Lung (tissue), 12 donors: ENCODE measurements around the gene KRT6B. TPM values are rescaled to one million over a fixed set of nuclear protein-coding genes. Genes with fewer than 3 reads are reported as not detected.

Experiments used
- ATAC-seq: fragments of 200-7000 bp; cut with Tn5 transposase; one replicate; pipeline ENCODE4 v1.9.1; 2020; ENCODE audit warnings: moderate number of reproducible peaks; ENCODE audit not compliant: insufficient read depth, low FRiP score
- DNase-seq, 3 donors: peaks; one replicate each; pipeline ENCODE4 v3.0.0-alpha.2; 2013 to 2017
- H3K27ac ChIP-seq, 2 donors: one replicate each; pipeline ENCODE4 v1.5.1; 2013; ENCODE audit warnings: mild to moderate bottlenecking in 2 of 2, moderate library complexity in 2 of 2, control low read depth in 1 of 2, inconsistent platforms in 1 of 2, low read depth in 1 of 2, low read length in 1 of 2
- H3K27me3 ChIP-seq, 3 donors: one replicate each; pipeline ENCODE4 v1.5.1; 2013; ENCODE audit warnings: low read length in 2 of 3; ENCODE audit not compliant: control insufficient read depth in 3 of 3, insufficient read depth in 3 of 3
- H3K36me3 ChIP-seq, 4 donors: one replicate each; pipeline ENCODE4 v1.5.1; 2013; ENCODE audit warnings: low read length in 4 of 4, mild to moderate bottlenecking in 1 of 4, moderate library complexity in 1 of 4; ENCODE audit not compliant: control insufficient read depth in 4 of 4, insufficient read depth in 4 of 4
- H3K4me1 ChIP-seq, 5 donors: one replicate each; pipeline ENCODE4 v1.5.1; 2013; ENCODE audit warnings: low read length in 5 of 5, mild to moderate bottlenecking in 2 of 5, moderate library complexity in 1 of 5; ENCODE audit not compliant: control insufficient read depth in 5 of 5, insufficient read depth in 5 of 5
- H3K4me3 ChIP-seq: one replicate; pipeline ENCODE4 v1.5.1; 2013; ENCODE audit warnings: mild to moderate bottlenecking, control low read depth, moderate library complexity
- H3K9ac ChIP-seq, 2 donors: one replicate each; pipeline ENCODE4 v1.5.1; 2013; ENCODE audit warnings: low read length in 2 of 2, control low read depth in 1 of 2; ENCODE audit not compliant: insufficient read depth in 1 of 2
- H3K9me3 ChIP-seq, 4 donors: one replicate each; pipeline ENCODE4 v1.5.1; 2013; ENCODE audit warnings: low read length in 3 of 4, mild to moderate bottlenecking in 1 of 4, moderate library complexity in 1 of 4; ENCODE audit not compliant: control insufficient read depth in 4 of 4, insufficient read depth in 3 of 4
- WGBS, 2 donors: extraction: QIAGEN DNeasy Blood & Tissue Kit; methylation state at CpG; one replicate each; pipeline ENCODE4 v1.1.7; 2013; 5-methylcytosine and 5-hydroxymethylcytosine counted together
- polyA plus RNA-seq, 2 donors: library from polyadenylated mRNA; stranded (reverse); fragments of 200-250 nt; gene quantifications; one replicate each; pipeline ENCODE4 v1.2.1, GENCODE V29; 2013
- total RNA-seq, 2 donors: library from RNA; depleted of rRNA in 1 of 2; stranded (reverse); fragments of >200 nt in 1 of 2; gene quantifications; one replicate each; pipeline ENCODE4 v1.2.1, GENCODE V29; 2014 to 2021
- TF ChIP-seq, protein P1 (sequence below): IDR thresholded peaks from 2 replicates; pipeline ENCODE4 v1.5.1; 2012; ENCODE audit warnings: mild to moderate bottlenecking; ENCODE audit errors: control extremely low read depth, extremely low read depth
- donor health status: control.
- donor health status: control.
- donor health status: Bipolar disorder and iron deficiency.
- donor health status: healthy.
- donor health status: DM: yes; HTN: yes; CAD: no.

KRT6B gene
- total and polyA plus RNA-seq, 4 donors, result 0.06 to 0.63 (median 0.25) TPM; not detected in 1

DNA sequence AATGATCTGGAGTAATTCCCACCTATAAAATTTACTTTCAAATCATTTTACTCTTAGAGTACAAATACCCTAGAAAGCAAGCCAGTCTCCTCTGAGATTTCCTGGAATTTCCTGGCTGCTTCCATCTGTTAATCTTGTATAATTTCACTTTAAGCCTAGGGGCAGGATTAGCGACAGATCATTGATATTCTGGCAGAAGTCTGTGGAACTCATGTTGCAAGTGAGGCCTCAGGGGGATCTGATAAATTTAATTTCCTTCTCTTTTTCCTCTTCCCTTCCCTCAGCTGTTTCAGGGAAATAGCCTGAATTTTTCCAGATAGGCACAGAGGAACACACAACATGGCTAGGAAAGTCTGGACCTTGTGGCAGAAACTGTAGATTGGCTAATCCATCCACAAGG lies 47.0 kb upstream of the KRT6B start:
- DNase-seq (no peak), ATAC-seq (no peak)
- H3K27me3 ChIP-seq, result peaks cover 0 to 4% (median 0%) of the 10 kb centered on the region in 3 donors
- H3K27ac ChIP-seq, result no peak overlapping the region
- TF ChIP-seq, protein P1, sequence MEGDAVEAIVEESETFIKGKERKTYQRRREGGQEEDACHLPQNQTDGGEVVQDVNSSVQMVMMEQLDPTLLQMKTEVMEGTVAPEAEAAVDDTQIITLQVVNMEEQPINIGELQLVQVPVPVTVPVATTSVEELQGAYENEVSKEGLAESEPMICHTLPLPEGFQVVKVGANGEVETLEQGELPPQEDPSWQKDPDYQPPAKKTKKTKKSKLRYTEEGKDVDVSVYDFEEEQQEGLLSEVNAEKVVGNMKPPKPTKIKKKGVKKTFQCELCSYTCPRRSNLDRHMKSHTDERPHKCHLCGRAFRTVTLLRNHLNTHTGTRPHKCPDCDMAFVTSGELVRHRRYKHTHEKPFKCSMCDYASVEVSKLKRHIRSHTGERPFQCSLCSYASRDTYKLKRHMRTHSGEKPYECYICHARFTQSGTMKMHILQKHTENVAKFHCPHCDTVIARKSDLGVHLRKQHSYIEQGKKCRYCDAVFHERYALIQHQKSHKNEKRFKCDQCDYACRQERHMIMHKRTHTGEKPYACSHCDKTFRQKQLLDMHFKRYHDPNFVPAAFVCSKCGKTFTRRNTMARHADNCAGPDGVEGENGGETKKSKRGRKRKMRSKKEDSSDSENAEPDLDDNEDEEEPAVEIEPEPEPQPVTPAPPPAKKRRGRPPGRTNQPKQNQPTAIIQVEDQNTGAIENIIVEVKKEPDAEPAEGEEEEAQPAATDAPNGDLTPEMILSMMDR, result no peak
- no peaks in the 10 kb centered on the region for H3K36me3 ChIP-seq
- H3K9me3 ChIP-seq, result no peaks in the 10 kb centered on the region
- no peak overlapping the region for H3K4me3 ChIP-seq
- H3K9ac ChIP-seq, result no peak overlapping the region
- no peaks in the 10 kb centered on the region for H3K4me1 ChIP-seq
- WGBS, 2 donors, result 71 to 78% methylated on average over 1 of the region's 1 CpG

DNA sequence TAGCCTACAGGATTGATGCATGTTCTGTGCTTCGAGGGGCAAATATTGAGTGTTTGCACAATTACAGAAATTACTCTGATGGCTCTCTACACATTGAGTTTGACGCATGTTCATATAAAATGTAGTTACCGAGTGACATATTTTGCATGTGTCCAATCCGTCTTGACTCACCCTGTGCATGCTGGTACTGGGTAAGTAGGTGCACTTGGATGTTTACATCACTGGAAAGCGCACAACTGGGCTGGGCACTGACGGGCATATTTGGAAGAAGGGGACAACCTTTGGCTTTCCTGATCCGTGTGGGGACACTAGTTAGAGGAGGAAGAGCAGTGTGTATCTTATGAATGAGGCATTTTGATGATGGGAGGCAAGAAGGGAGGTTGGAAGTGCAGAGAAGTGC lies 46.0 kb upstream of the KRT6B start:
- H3K27ac ChIP-seq, result no peak overlapping the region
- ATAC-seq (no peak), DNase-seq (no peak)
- H3K9ac ChIP-seq, result no peak overlapping the region
- H3K4me3 ChIP-seq, result no peak overlapping the region
- WGBS, 2 donors, result 79 to 91% methylated on average over 7 of the region's 7 CpGs
- H3K36me3 ChIP-seq, result no peaks in the 10 kb centered on the region
- no peaks in the 10 kb centered on the region for H3K9me3 ChIP-seq
- TF ChIP-seq, protein P1, result no peak
- peaks cover 0 to 3% (median 0%) of the 10 kb centered on the region in 5 donors for H3K4me1 ChIP-seq
- peaks cover 0 to 8% (median 0%) of the 10 kb centered on the region in 3 donors for H3K27me3 ChIP-seq

DNA sequence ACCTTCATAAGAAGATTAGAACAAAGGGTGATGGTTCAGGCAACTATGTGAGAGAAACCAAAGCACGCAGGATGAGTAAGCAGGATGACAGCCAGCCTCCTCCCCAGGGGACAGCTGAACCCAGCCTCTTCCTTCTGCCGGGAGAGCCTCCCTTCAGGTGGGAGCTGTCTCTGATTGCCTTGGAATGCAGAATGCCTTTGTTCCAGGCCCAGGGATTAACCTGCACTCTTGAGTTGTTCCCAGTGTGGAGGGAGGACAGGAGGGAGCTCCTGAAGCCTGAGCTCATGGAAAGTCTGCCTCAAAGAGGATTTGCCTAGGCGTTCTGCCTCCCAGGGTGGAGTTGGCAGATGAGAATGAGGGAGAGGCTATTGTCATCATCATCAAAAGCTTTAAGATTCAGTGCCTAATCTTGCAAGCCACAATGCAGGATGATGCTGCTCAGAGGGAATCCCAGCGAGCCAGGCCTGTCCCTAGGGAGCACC lies 44.7 kb upstream of the KRT6B start:
- H3K4me3 ChIP-seq, result no peak overlapping the region
- no peaks in the 10 kb centered on the region for H3K9me3 ChIP-seq
- H3K36me3 ChIP-seq, result no peaks in the 10 kb centered on the region
- 73 to 93% methylated on average over 4 of the region's 4 CpGs for WGBS, 2 donors
- no peak overlapping the region for H3K27ac ChIP-seq
- TF ChIP-seq, protein P1, result no peak
- peaks cover 0 to 3% (median 0%) of the 10 kb centered on the region in 5 donors for H3K4me1 ChIP-seq
- no peak for DNase-seq
- ATAC-seq, result no peak
- H3K9ac ChIP-seq, result no peak overlapping the region
- H3K27me3 ChIP-seq, result peaks cover 0 to 8% (median 0%) of the 10 kb centered on the region in 3 donors

DNA sequence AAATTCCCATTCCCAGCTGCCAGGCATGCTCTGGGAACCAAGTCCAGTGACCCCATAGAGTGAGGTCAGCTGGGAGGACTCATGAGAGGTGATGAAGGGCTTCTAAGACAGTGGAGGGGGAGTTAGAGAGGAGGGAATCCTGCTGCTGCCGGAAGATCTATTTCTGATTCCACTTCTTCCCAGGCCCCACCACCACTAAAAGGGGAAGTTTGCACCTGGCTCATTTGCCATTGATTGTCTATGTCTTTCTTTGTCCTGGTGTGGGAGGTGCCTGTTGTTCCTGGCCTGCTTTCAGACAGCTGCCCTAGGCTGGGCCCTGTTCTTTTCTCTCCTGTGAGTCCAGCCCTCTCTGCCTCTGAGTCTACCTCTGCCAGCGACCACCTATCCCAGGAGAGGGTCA lies 44.1 kb upstream of the KRT6B start:
- no peak overlapping the region for H3K4me3 ChIP-seq
- no peak for DNase-seq
- no peak overlapping the region for H3K9ac ChIP-seq
- H3K27ac ChIP-seq, result no peak overlapping the region
- TF ChIP-seq, protein P1, result no peak
- WGBS, 2 donors, result 59 to 81% methylated on average over 2 of the region's 2 CpGs
- ATAC-seq, result no peak
- no peaks in the 10 kb centered on the region for H3K9me3 ChIP-seq
- peaks cover 0 to 3% (median 0%) of the 10 kb centered on the region in 5 donors for H3K4me1 ChIP-seq
- peaks cover 0 to 8% (median 0%) of the 10 kb centered on the region in 3 donors for H3K27me3 ChIP-seq
- H3K36me3 ChIP-seq, result no peaks in the 10 kb centered on the region
